BLaER1 treated with 17β-estradiol and CSF1 and Interleukin-3, amounts not matched to agents 10 nM and 100 nM (cell line): ENCODE data around the gene HSPA12B.

Experiments
- H3K27ac ChIP-seq, 11 experiments: shearing (Covaris generic); formaldehyde crosslinking; 2 replicates each; pipeline ENCODE4 v1.8.1; 2022
- H3K27me3 ChIP-seq, 11 experiments: shearing (Covaris generic); formaldehyde crosslinking; 2 replicates each; pipeline ENCODE4 v1.8.1; 2022
- H3K36me3 ChIP-seq, 11 experiments: shearing (Covaris generic); formaldehyde crosslinking; 2 replicates each; pipeline ENCODE4 v1.8.1; 2022
- H3K4me1 ChIP-seq, 10 experiments: shearing (Covaris generic); formaldehyde crosslinking; 2 replicates each; pipeline ENCODE4 v1.8.1; 2022
- H3K4me2 ChIP-seq, 11 experiments: shearing (Covaris generic); formaldehyde crosslinking; 2 replicates each; pipeline ENCODE4 v1.8.1; 2022
- H3K4me3 ChIP-seq, 10 experiments: shearing (Covaris generic); formaldehyde crosslinking; 2 replicates each; pipeline ENCODE4 v1.8.1; 2022
- H3K9ac ChIP-seq, 11 experiments: shearing (Covaris generic); formaldehyde crosslinking; 2 replicates each; pipeline ENCODE4 v1.8.1; 2022
- H3K9me3 ChIP-seq, 11 experiments: shearing (Covaris generic); formaldehyde crosslinking; replicated peaks in 1 of 11; 2 replicates each; pipeline ENCODE4 v1.8.1; 2022
- H4K20me1 ChIP-seq, 11 experiments: shearing (Covaris generic); formaldehyde crosslinking; 2 replicates each; pipeline ENCODE4 v1.8.1; 2022
- Cebpa-rat ChIP-seq, 11 experiments: shearing (Covaris generic); IDR thresholded peaks; 2 replicates each; pipeline ENCODE4 v1.8.1; 2022

HSPA12B gene

DNA sequence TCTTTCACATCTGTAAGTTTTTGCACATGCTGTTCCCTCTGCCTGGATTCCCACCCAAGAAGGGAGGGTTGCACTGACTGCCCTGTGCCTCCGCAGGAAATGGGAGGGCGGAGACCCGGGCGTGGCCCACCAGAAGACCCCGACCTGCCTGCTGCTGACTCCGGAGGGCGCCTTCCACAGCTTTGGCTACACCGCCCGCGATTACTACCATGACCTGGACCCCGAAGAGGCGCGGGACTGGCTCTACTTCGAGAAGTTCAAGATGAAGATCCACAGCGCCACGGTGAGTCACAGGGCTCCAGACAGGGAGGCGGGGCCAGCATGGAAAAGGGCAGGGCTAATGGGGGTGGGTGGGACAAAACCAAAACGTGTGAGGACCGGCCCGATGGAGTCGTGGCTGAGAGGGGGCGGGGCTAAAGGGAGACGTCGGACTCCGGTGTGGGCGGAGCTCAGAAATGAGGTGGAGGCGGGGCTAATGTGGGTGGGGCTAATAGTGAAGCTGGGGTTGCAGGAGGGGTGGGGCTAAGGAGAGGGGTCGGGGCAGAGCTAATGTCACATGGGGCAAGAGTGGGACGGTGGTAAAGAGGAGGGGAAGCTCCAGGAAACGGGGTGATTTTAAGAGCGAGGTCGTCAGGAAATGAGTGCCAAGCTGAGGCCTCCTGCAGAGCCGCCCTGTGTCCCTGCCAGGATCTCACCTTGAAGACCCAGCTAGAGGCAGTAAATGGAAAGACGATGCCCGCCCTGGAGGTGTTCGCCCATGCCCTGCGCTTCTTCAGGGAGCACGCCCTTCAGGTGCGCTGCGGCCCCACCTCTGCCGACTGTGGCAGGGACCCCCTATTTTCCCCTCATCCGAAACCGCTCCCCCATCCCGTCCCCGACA is 12.6 kb downstream of the HSPA12B start:
- Histone ChIP-seq H3K27me3 (peaks cover 0 to 3% (median 0%) of the 10 kb centered on the region in 11 experiments; a peak in 1 of 22 replicates), H4K20me1 (peaks cover 0 to 29% (median 6%) of the 10 kb centered on the region in 11 experiments; a peak in 7 of 22 replicates), H3K4me3 (no peak overlapping the region), H3K4me1 (peaks cover 0 to 17% (median 7%) of the 10 kb centered on the region in 10 experiments; a peak in 13 of 20 replicates), H3K36me3 (0 out of 22 replicates have a peak, but pooled peaks cover 0 to under 1% (median 0%) of the 10 kb centered on the region in 11 experiments), H3K9ac (no peak overlapping the region), H3K4me2 (peak overlapping the region; percentile 10 to 54 (median 41); a peak in 16 of 22 replicates), H3K9me3 (no peaks in the 10 kb centered on the region), H3K27ac (no peak overlapping the region)
- no peak for TF ChIP-seq Cebpa-rat (IDR thresholded peaks at IDR 0.05)

- no peak for TF ChIP-seq Cebpa-rat (IDR thresholded peaks at IDR 0.05)
- Histone ChIP-seq H3K9me3 (no peaks in the 10 kb centered on the region), H3K36me3 (peaks cover 0 to 7% (median 5%) of the 10 kb centered on the region in 11 experiments; a peak in 11 of 22 replicates), H3K27me3 (peaks cover 0 to 3% (median 0%) of the 10 kb centered on the region in 11 experiments; a peak in 1 of 22 replicates), H3K9ac (no peak overlapping the region), H3K4me2 (peak overlapping the region; percentile 10 to 54 (median 41); a peak in 16 of 22 replicates), H3K27ac (no peak overlapping the region), H4K20me1 (peaks cover 0 to 35% (median 11%) of the 10 kb centered on the region in 11 experiments; a peak in 9 of 22 replicates), H3K4me1 (peaks cover 0 to 16% (median 7%) of the 10 kb centered on the region in 10 experiments; a peak in 13 of 20 replicates), H3K4me3 (no peak overlapping the region)
These were observed 13.2 kb downstream of the HSPA12B start for GRCh38 chr20:3745686-3746173.

GRCh38 chr20:3747471-3747870 is 15.0 kb downstream of the HSPA12B start:
- Histone ChIP-seq H3K4me1 (peaks cover 9 to 26% (median 16%) of the 10 kb centered on the region in 10 experiments), H3K9ac (no peak overlapping the region), H3K9me3 (no peaks in the 10 kb centered on the region), H3K36me3 (peaks cover 11 to 25% (median 17%) of the 10 kb centered on the region in 11 experiments; a peak in 20 of 22 replicates), H3K27ac (no peak overlapping the region), H4K20me1 (peaks cover 0 to 50% (median 25%) of the 10 kb centered on the region in 11 experiments; a peak in 19 of 22 replicates), H3K4me3 (no peak overlapping the region), H3K27me3 (peaks cover 0 to 3% (median 0%) of the 10 kb centered on the region in 11 experiments; a peak in 1 of 22 replicates), H3K4me2 (no peak overlapping the region)
- TF ChIP-seq Cebpa-rat (IDR thresholded peaks at IDR 0.05) = no peak

GRCh38 chr20:3748073-3748472 is 15.6 kb downstream of the HSPA12B start:
- Histone ChIP-seq H3K4me1 (peaks cover 15 to 32% (median 21%) of the 10 kb centered on the region in 10 experiments), H3K4me2 (no peak overlapping the region), H3K9me3 (no peaks in the 10 kb centered on the region), H4K20me1 (peaks cover 0 to 56% (median 31%) of the 10 kb centered on the region in 11 experiments; a peak in 19 of 22 replicates), H3K9ac (no peak overlapping the region), H3K4me3 (no peak overlapping the region), H3K27ac (no peak overlapping the region), H3K36me3 (peaks cover 11 to 28% (median 19%) of the 10 kb centered on the region in 11 experiments; a peak in 20 of 22 replicates), H3K27me3 (peaks cover 0 to 3% (median 0%) of the 10 kb centered on the region in 11 experiments; a peak in 1 of 22 replicates)
- TF ChIP-seq Cebpa-rat (IDR thresholded peaks at IDR 0.05) = no peak

DNA sequence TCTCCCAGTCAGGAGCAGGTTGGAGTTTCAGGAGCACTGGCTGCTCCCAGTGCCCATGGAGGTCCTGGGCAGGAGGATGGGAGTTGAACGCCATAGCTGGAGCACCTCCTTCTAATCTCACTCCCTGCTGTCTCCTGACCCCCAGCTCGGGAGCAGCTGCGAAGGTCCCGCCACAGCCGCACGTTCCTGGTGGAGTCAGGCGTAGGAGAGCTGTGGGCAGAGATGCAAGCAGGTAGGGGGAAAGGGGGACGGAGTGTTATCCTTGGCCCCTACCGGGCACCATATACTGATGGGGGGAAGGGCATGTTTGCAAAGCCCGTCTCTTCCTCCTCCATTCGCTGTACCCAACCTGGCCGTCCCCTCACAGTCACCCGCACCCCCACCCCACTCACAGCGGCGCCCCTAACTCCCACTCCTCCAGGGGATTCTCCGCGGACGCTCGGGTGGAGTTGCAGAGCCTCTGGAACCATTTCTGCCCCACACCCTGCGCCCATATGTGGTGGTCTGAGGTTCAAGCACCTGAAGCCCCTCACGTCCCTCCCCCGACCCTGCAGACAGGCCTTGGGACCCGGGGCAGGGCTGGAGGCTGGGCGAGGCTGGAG is 16.7 kb downstream of the HSPA12B start:
- Histone ChIP-seq H3K4me3 (no peak overlapping the region), H3K9ac (no peak overlapping the region), H3K4me2 (no peak overlapping the region), H3K36me3 (peaks cover 17 to 39% (median 24%) of the 10 kb centered on the region in 11 experiments; a peak in 21 of 22 replicates), H3K27me3 (peaks cover 0 to 3% (median 0%) of the 10 kb centered on the region in 11 experiments; a peak in 1 of 22 replicates), H3K4me1 (peaks cover 19 to 43% (median 27%) of the 10 kb centered on the region in 10 experiments), H4K20me1 (peaks cover 0 to 68% (median 42%) of the 10 kb centered on the region in 11 experiments; a peak in 19 of 22 replicates), H3K9me3 (no peaks in the 10 kb centered on the region), H3K27ac (no peak overlapping the region)
- TF ChIP-seq Cebpa-rat (IDR thresholded peaks at IDR 0.05) = no peak

DNA sequence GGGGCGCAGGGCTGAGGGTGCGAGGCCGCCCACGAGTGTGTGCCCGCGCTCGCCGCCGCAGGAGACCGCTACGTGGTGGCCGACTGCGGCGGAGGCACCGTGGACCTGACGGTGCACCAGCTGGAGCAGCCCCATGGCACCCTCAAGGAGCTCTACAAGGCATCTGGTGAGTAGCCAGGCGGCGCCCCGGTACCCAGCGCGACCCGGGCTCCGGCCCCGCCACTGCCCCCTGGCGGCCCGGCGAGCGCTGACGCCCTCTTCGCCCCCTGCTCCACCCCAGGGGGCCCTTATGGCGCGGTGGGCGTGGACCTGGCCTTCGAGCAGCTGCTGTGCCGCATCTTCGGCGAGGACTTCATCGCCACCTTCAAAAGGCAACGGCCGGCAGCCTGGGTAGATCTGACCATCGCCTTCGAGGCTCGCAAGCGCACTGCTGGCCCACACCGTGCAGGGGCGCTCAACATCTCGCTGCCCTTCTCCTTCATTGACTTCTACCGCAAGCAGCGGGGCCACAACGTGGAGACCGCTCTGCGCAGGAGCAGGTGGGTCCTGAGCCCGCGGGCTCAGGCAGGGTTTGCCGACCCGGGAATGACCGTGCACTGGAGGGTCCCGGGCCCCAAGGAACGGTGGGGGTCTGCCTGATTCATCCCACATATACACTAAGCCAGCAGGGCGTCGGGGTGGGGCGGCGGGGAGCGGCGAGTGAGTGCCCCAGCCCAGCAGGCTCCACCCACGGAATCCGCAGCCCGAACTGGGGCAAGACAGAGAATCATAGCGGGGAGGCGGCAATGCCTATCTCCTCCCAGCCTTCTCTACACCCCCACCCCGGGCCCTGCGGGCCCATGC is 17.4 kb downstream of the HSPA12B start:
- Histone ChIP-seq H3K27ac (no peak overlapping the region), H3K36me3 (peaks cover 24 to 46% (median 32%) of the 10 kb centered on the region in 11 experiments), H4K20me1 (peaks cover 0 to 75% (median 49%) of the 10 kb centered on the region in 11 experiments; a peak in 19 of 22 replicates), H3K9me3 (no peaks in the 10 kb centered on the region), H3K4me3 (no peak overlapping the region), H3K4me1 (peaks cover 19 to 38% (median 26%) of the 10 kb centered on the region in 10 experiments), H3K4me2 (no peak overlapping the region), H3K27me3 (0 out of 22 replicates have a peak, but pooled peaks cover 0 to 3% (median 0%) of the 10 kb centered on the region in 11 experiments), H3K9ac (no peak overlapping the region)
- no peak for TF ChIP-seq Cebpa-rat (IDR thresholded peaks at IDR 0.05)

DNA sequence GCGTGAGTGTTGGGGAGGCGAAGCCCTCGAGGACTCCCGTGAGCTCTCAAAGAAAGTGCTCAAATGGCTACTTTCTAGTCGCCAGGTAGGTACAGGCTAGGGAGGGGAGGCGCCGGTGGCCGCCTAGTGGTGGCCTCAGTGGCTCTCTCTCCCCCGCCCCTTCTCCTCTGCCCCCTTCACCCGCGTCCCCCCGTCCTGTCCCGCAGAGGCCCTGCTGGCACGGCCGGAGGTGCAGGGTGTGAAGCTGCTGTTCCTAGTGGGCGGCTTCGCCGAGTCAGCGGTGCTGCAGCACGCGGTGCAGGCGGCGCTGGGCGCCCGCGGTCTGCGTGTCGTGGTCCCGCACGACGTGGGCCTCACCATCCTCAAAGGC is 18.8 kb downstream of the HSPA12B start:
- Histone ChIP-seq H3K4me3 (peak overlapping the region; percentile 43 to 60 (median 52); a peak in 19 of 20 replicates), H3K9me3 (no peaks in the 10 kb centered on the region), H3K4me1 (peaks cover 15 to 38% (median 22%) of the 10 kb centered on the region in 10 experiments), H3K9ac (peak overlapping the region in 7 of 11 experiments; percentile 16 to 66 (median 56); a peak in 7 of 22 replicates), H3K27me3 (no peaks in the 10 kb centered on the region), H3K27ac (no peak overlapping the region; a peak in 1 of 22 replicates), H3K36me3 (peaks cover 38 to 60% (median 45%) of the 10 kb centered on the region in 11 experiments), H4K20me1 (peaks cover 0 to 89% (median 63%) of the 10 kb centered on the region in 11 experiments; a peak in 19 of 22 replicates), H3K4me2 (peak overlapping the region; percentile 62 to 90 (median 79))
- TF ChIP-seq Cebpa-rat (IDR thresholded peaks at IDR 0.05) = no peak
